H9 (cell line): ENCODE results near the gene SEMA4C. TPM values are rescaled to one million over a fixed set of nuclear protein-coding genes. Genes with fewer than 3 reads are reported as not detected.

Experiments used
- DNase-seq: peaks from one replicate; pipeline ENCODE4 v3.0.0-alpha.2; 2017
- H2AFZ ChIP-seq: one replicate; pipeline ENCODE4 v1.6.1; 2013; ENCODE audit warnings: mild to moderate bottlenecking, low read length, control low read depth, moderate library complexity
- H2AK5ac ChIP-seq: 2 replicates; pipeline ENCODE4 v1.6.1; 2013; ENCODE audit warnings: low read length, control low read depth, mixed read lengths; ENCODE audit not compliant: insufficient read length
- H2BK120ac ChIP-seq: one replicate; pipeline ENCODE4 v1.6.1; 2013; ENCODE audit warnings: low read depth, mild to moderate bottlenecking, low read length, control low read depth, inconsistent platforms; ENCODE audit not compliant: poor library complexity, severe bottlenecking
- H2BK12ac ChIP-seq: 2 replicates; pipeline ENCODE4 v1.6.1; 2013; ENCODE audit warnings: low read length, control low read depth, mixed read lengths, low read depth; ENCODE audit not compliant: insufficient read length
- H2BK15ac ChIP-seq: 2 replicates; pipeline ENCODE4 v1.6.1; 2013; ENCODE audit warnings: low read depth, low read length, control low read depth
- H2BK20ac ChIP-seq: one replicate; pipeline ENCODE4 v1.6.1; 2013; ENCODE audit warnings: low read depth, mild to moderate bottlenecking, low read length, control low read depth, inconsistent platforms; ENCODE audit not compliant: poor library complexity, severe bottlenecking
- H2BK5ac ChIP-seq: 2 replicates; pipeline ENCODE4 v1.6.1; 2013; ENCODE audit warnings: low read length, control low read depth, mixed read lengths; ENCODE audit not compliant: insufficient read length
- H3K14ac ChIP-seq: 2 replicates; pipeline ENCODE4 v1.6.1; 2013; ENCODE audit warnings: low read length, control low read depth; ENCODE audit not compliant: insufficient read depth
- H3K18ac ChIP-seq: 2 replicates; pipeline ENCODE4 v1.6.1; 2013; ENCODE audit warnings: low read depth, mild to moderate bottlenecking, mixed read lengths, low read length, control low read depth; ENCODE audit not compliant: insufficient read length
- H3K23ac ChIP-seq: 2 replicates; pipeline ENCODE4 v1.6.1; 2013; ENCODE audit warnings: low read length, control low read depth, mixed read lengths, low read depth; ENCODE audit not compliant: insufficient read length
- H3K23me2 ChIP-seq: 2 replicates; pipeline ENCODE4 v1.6.1; 2013; ENCODE audit warnings: low read depth, mild to moderate bottlenecking, mixed read lengths, low read length, control low read depth; ENCODE audit not compliant: insufficient read length, poor library complexity, severe bottlenecking
- H3K27ac ChIP-seq: 2 replicates; pipeline ENCODE4 v1.5.1; 2013; ENCODE audit warnings: low read length, control low read depth, mixed read lengths, low read depth; ENCODE audit not compliant: insufficient read length
- H3K27me3 ChIP-seq: 2 replicates; pipeline ENCODE4 v1.6.1; 2013; ENCODE audit warnings: low read length, control low read depth, inconsistent platforms; ENCODE audit not compliant: insufficient read depth
- H3K4ac ChIP-seq: 2 replicates; pipeline ENCODE4 v1.6.1; 2013; ENCODE audit warnings: low read depth, mild to moderate bottlenecking, control low read depth, inconsistent platforms, low read length, moderate library complexity
- H3K4me1 ChIP-seq: 2 replicates; pipeline ENCODE4 v1.6.1; 2013; ENCODE audit warnings: low read length, control low read depth, inconsistent platforms; ENCODE audit not compliant: insufficient read depth
- H3K4me2 ChIP-seq: 2 replicates; pipeline ENCODE4 v1.6.1; 2013; ENCODE audit warnings: low read length, control low read depth, mixed read lengths; ENCODE audit not compliant: insufficient read length, insufficient read depth
- H3K56ac ChIP-seq: 2 replicates; pipeline ENCODE4 v1.6.1; 2013; ENCODE audit warnings: low read depth, mild to moderate bottlenecking, mixed read lengths, low read length, control low read depth; ENCODE audit not compliant: insufficient read length
- H3K79me1 ChIP-seq: 2 replicates; pipeline ENCODE4 v1.6.1; 2013; ENCODE audit warnings: low read depth, mild to moderate bottlenecking, moderate library complexity, low read length, control low read depth, inconsistent platforms; ENCODE audit not compliant: insufficient read depth, poor library complexity, severe bottlenecking
- H3K79me2 ChIP-seq: 2 replicates; pipeline ENCODE4 v1.6.1; 2013; ENCODE audit warnings: low read length, control low read depth, inconsistent platforms; ENCODE audit not compliant: insufficient read depth
- H3K9ac ChIP-seq: 2 replicates; pipeline ENCODE4 v1.6.1; 2013; ENCODE audit warnings: low read length, control low read depth, mixed read lengths; ENCODE audit not compliant: insufficient read length; ENCODE audit errors: extremely low read depth
- H3K9me3 ChIP-seq: one replicate; pipeline ENCODE4 v1.6.1; 2013; ENCODE audit warnings: low read depth, low read length, inconsistent platforms; ENCODE audit not compliant: control insufficient read depth
- H3T11ph ChIP-seq: one replicate; pipeline ENCODE4 v1.6.1; 2013; ENCODE audit warnings: mild to moderate bottlenecking, low read length, control low read depth, inconsistent platforms
- H4K20me1 ChIP-seq: one replicate; pipeline ENCODE4 v1.6.1; 2013; ENCODE audit not compliant: control insufficient read depth, insufficient read length, insufficient read depth
- H4K5ac ChIP-seq: 2 replicates; pipeline ENCODE4 v1.6.1; 2013; ENCODE audit warnings: low read depth, mild to moderate bottlenecking, mixed read lengths, low read length, control low read depth; ENCODE audit not compliant: insufficient read length
- H4K8ac ChIP-seq: replicated peaks from 2 replicates; pipeline ENCODE4 v1.6.1; 2013; ENCODE audit warnings: low read length, control low read depth, mixed read lengths, low read depth; ENCODE audit not compliant: insufficient read length
- H4K91ac ChIP-seq: 2 replicates; pipeline ENCODE4 v1.6.1; 2013; ENCODE audit warnings: low read depth, mild to moderate bottlenecking, moderate library complexity, mixed read lengths, low read length, control low read depth; ENCODE audit not compliant: insufficient read length
- H3K27ac Mint-ChIP-seq, 3 experiments: 2 replicates in 2 of 3; 3 replicates in 1 of 3; pipeline ENCODE4 v1.8.0; 2020 to 2021; ENCODE audit warnings: mixed read lengths in 3 of 3, mild to moderate bottlenecking in 1 of 3, moderate library complexity in 1 of 3
- H3K27me3 Mint-ChIP-seq: 2 replicates; pipeline ENCODE4 v1.8.0; 2021; ENCODE audit warnings: low read depth, mild to moderate bottlenecking, moderate library complexity, mixed read lengths
- H3K36me3 Mint-ChIP-seq, 3 experiments: 2 replicates in 2 of 3; 3 replicates in 1 of 3; pipeline ENCODE4 v1.8.0; 2020 to 2021; ENCODE audit warnings: low read depth in 3 of 3, mixed read lengths in 3 of 3; ENCODE audit not compliant: insufficient read depth in 1 of 3
- H3K4me1 Mint-ChIP-seq, 2 experiments: 2 replicates each; pipeline ENCODE4 v1.8.0; 2020; ENCODE audit warnings: mixed read lengths in 2 of 2
- H3K4me3 Mint-ChIP-seq, 2 experiments: 2 replicates in 1 of 2; 3 replicates in 1 of 2; pipeline ENCODE4 v1.8.0; 2020 to 2021; ENCODE audit warnings: mild to moderate bottlenecking in 2 of 2, mixed read lengths in 2 of 2, moderate library complexity in 1 of 2
- H3K9me3 Mint-ChIP-seq, 2 experiments: 2 replicates in 1 of 2; 3 replicates in 1 of 2; pipeline ENCODE4 v1.8.0; 2020; ENCODE audit warnings: mild to moderate bottlenecking in 2 of 2, mixed read lengths in 2 of 2, moderate library complexity in 1 of 2
- CTCF ChIP-seq: fragments of 200-600 bp; sonication (generic); conservative IDR thresholded peaks from 3 replicates; pipeline ENCODE4 v1.8.0; 2021; ENCODE audit warnings: antibody characterized with exemption, mild to moderate bottlenecking
- WGBS: extraction: QIAGEN DNeasy Blood & Tissue Kit; methylation state at CpG from one replicate; pipeline ENCODE4 v1.1.7; 2013; ENCODE audit warnings: missing lambda C conversion rate, low lambda C conversion rate, mixed read lengths; ENCODE audit not compliant: insufficient read length; ENCODE audit errors: extremely low coverage; 5-methylcytosine and 5-hydroxymethylcytosine counted together
- total RNA-seq: library from RNA; stranded (reverse); gene quantifications from 2 replicates; pipeline ENCODE4 v1.2.1, GENCODE V29; 2021

Gene SEMA4C
- total RNA-seq, 1 experiment from 2014 or later, result 81.6 TPM

DNA sequence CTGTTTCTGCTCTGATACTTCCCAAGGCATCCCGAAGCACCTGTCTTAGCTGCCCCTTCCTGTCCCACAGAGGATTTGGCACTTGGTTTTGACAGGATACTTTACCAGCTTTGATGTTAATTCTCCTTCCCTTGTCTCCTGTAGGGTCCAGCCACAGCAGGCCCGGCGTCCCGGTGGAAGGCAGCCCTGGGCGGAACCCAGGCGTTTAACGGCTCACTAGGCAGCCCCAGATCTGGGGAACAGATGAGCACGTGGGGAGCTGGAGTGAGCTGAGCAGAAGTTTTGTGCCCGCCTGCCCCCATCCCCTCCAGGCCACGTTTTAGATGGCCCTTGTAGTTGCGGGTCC lies 37.5 kb downstream of the SEMA4C start:
- Histone ChIP-seq H4K91ac (no peak overlapping the region), H4K5ac (no peak overlapping the region), H2BK12ac (no peak overlapping the region), H4K8ac (no peak overlapping the region), H4K20me1 (no peaks in the 10 kb centered on the region), H3K27me3 (no peaks in the 10 kb centered on the region), H2AK5ac (no peak overlapping the region), H2BK20ac (no peak overlapping the region), H3K23me2 (no peaks in the 10 kb centered on the region), H3K14ac (no peak overlapping the region), H3K9ac (no peak overlapping the region), H3K9me3 (no peaks in the 10 kb centered on the region), H3K4ac (no peak overlapping the region), H3T11ph (no peak overlapping the region), H3K79me2 (no peaks in the 10 kb centered on the region), H2BK5ac (no peak overlapping the region), H3K27ac (no peak overlapping the region), H2BK15ac (no peak overlapping the region), H3K4me1 (no peaks in the 10 kb centered on the region), H3K56ac (no peak overlapping the region), H3K18ac (no peak overlapping the region), H3K23ac (no peak overlapping the region), H2AFZ (no peak overlapping the region), H2BK120ac (no peak overlapping the region), H3K4me2 (peak overlapping the region; percentile 13), H3K79me1 (no peaks in the 10 kb centered on the region)
- H3K36me3 Mint-ChIP-seq, result peaks cover 36 to 80% (median 62%) of the 10 kb centered on the region in 3 experiments
- H3K9me3 Mint-ChIP-seq, result no peaks in the 10 kb centered on the region
- peak overlapping the region; percentile 61 to 98 (median 97); a peak in 5 of 7 replicates for H3K27ac Mint-ChIP-seq
- no peak for DNase-seq
- H3K4me1 Mint-ChIP-seq, result peaks cover 21 to 24% of the 10 kb centered on the region in 2 experiments
- no peak for TF ChIP-seq CTCF
- no peak overlapping the region for H3K4me3 Mint-ChIP-seq
- WGBS, result no CpG with 5 or more reads among the region's 11 CpGs
- no peaks in the 10 kb centered on the region for H3K27me3 Mint-ChIP-seq
